AG08396 (cell line): ENCODE data around the gene CPNE8.

Source experiments
- DNase-seq: peaks from one replicate; pipeline ENCODE4 v3.0.0; 2012; ENCODE audit warnings: low spot score, mixed read lengths

Gene CPNE8

GRCh38 chr12:38633511-38633910 lies 271.9 kb downstream of the CPNE8 start:
- no peak for DNase-seq

- no peak for DNase-seq
Observed at GRCh38 chr12:38629064-38629463, 276.3 kb downstream of the CPNE8 start.

GRCh38 chr12:38628288-38628687 lies 277.1 kb downstream of the CPNE8 start:
- no peak for DNase-seq

- no peak for DNase-seq
Observed at GRCh38 chr12:38625306-38625705, 280.1 kb downstream of the CPNE8 start.

GRCh38 chr12:38614171-38614570 lies 291.2 kb downstream of the CPNE8 start:
- DNase-seq: no peak

GRCh38 chr12:38610808-38611350 lies 294.5 kb downstream of the CPNE8 start:
- no peak for DNase-seq

- no peak for DNase-seq
Observed at GRCh38 chr12:38607295-38607694, 298.1 kb downstream of the CPNE8 start.
